HepG2 (cell line): ENCODE data around the gene NAB1.

Source experiments
- FOXA1 ChIP-seq, 2 experiments: fragments of 450-650 bp in 1 of 2; sonication (generic) in 1 of 2; formaldehyde crosslinking in 1 of 2; IDR thresholded peaks; 2 replicates each; pipeline versions ENCODE4 v1.4.0 to v1.6.1; 2016 to 2020; ENCODE audit warnings: missing genetic modification reagents in 1 of 2
- JUND ChIP-seq: sonication (generic); formaldehyde crosslinking; IDR thresholded peaks from 2 replicates; pipeline ENCODE4 v1.8.0; 2022; ENCODE audit warnings: mild to moderate bottlenecking, missing genetic modification reagents
- PATZ1 ChIP-seq: sonication (generic); formaldehyde crosslinking; IDR thresholded peaks from 2 replicates; pipeline ENCODE4 v1.4.0; 2020; ENCODE audit warnings: missing genetic modification reagents
- ZFP37 ChIP-seq: sonication (generic); formaldehyde crosslinking; IDR thresholded peaks from 2 replicates; pipeline ENCODE4 v1.4.0; 2020; ENCODE audit warnings: missing genetic modification reagents, borderline replicate concordance
- ZNF207 ChIP-seq: fragments of 450-650 bp; IDR thresholded peaks from 2 replicates; pipeline ENCODE4 v1.6.1; 2016; ENCODE audit warnings: antibody characterized with exemption, borderline replicate concordance
- ZNF773 ChIP-seq: sonication (generic); formaldehyde crosslinking; IDR thresholded peaks from 2 replicates; pipeline ENCODE4 v1.4.0; 2020; ENCODE audit warnings: missing genetic modification reagents, borderline replicate concordance
- ZNF879 ChIP-seq: sonication (generic); formaldehyde crosslinking; IDR thresholded peaks from 2 replicates; pipeline ENCODE4 v1.8.1; 2023; ENCODE audit warnings: missing genetic modification reagents
- TF ChIP-seq, protein P1 (sequence below): sonication (generic); formaldehyde crosslinking; IDR thresholded peaks from 2 replicates; pipeline ENCODE4 v1.5.0; 2020; ENCODE audit warnings: missing genetic modification reagents
- TF ChIP-seq, protein P2 (sequence below): sonication (generic); formaldehyde crosslinking; IDR thresholded peaks from 2 replicates; pipeline ENCODE4 v1.4.0; 2020; ENCODE audit warnings: low read depth, mild to moderate bottlenecking, missing genetic modification reagents

GRCh38 chr2:190677255-190677654 is 28.4 kb downstream of the NAB1 start:
- TF ChIP-seq JUND (CRISPR knock-in tag): no peak
- TF ChIP-seq ZNF773: no peak
- TF ChIP-seq ZFP37: no peak
- no peak for TF ChIP-seq ZNF207
- no peak for TF ChIP-seq PATZ1 (CRISPR knock-in tag)
- no peak for TF ChIP-seq FOXA1 (IDR thresholded peaks at IDR 0.05)
- TF ChIP-seq FOXA1 (CRISPR knock-in tag; IDR thresholded peaks at IDR 0.05): no peak
- TF ChIP-seq, protein P1, sequence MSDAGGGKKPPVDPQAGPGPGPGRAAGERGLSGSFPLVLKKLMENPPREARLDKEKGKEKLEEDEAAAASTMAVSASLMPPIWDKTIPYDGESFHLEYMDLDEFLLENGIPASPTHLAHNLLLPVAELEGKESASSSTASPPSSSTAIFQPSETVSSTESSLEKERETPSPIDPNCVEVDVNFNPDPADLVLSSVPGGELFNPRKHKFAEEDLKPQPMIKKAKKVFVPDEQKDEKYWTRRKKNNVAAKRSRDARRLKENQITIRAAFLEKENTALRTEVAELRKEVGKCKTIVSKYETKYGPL (CRISPR knock-in tag): no peak
- TF ChIP-seq ZNF879 (CRISPR knock-in tag): no peak
- TF ChIP-seq, protein P2, sequence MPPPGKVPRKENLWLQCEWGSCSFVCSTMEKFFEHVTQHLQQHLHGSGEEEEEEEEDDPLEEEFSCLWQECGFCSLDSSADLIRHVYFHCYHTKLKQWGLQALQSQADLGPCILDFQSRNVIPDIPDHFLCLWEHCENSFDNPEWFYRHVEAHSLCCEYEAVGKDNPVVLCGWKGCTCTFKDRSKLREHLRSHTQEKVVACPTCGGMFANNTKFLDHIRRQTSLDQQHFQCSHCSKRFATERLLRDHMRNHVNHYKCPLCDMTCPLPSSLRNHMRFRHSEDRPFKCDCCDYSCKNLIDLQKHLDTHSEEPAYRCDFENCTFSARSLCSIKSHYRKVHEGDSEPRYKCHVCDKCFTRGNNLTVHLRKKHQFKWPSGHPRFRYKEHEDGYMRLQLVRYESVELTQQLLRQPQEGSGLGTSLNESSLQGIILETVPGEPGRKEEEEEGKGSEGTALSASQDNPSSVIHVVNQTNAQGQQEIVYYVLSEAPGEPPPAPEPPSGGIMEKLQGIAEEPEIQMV (CRISPR knock-in tag): no peak
